Measurements from ENCODE around the gene CEP85. TPM values are rescaled to one million over a fixed set of nuclear protein-coding genes. Genes with fewer than 3 reads are reported as not detected.

Gene CEP85
- total and polyA plus RNA-seq, 10 of the 15 experiments (the other 5 are each of a cell fraction or from before 2014, with no cell fraction given) = 8.4 to 26.8 (median 21.5) TPM

- in situ Hi-C loops (cut with MboI) (no loop called here), intact Hi-C loops (cut with micrococcal nuclease; ENCODE audit: unreplicated experiment) (no loop called here)
- no peak overlapping the region for H3K9ac ChIP-seq (ENCODE audit: control insufficient read depth, insufficient read depth, low read length)
- no peak overlapping the region for H3K27ac ChIP-seq (ENCODE audit: control insufficient read depth, insufficient read depth)
- H2AFZ ChIP-seq (ENCODE audit: control insufficient read depth, low read depth, low read length) = no peak overlapping the region
- H3K9me3 ChIP-seq (replicated peaks; ENCODE audit: control insufficient read depth, insufficient read depth, low read length) = peaks cover 6% of the 10 kb centered on the region; the same call in 2 of the 3 replicates
- ChIA-PET RAD21 (ENCODE audit: unreplicated experiment) (interaction anchor here (0.9 kb wide), 1 partner anchor 53 kb away, joined by 4 read pairs; no protein-coding TSS in a partner anchor), SMC1A (ENCODE audit: uncharacterized antibody, unreplicated experiment) (no interaction called here), POLR2A (no interaction called here), CTCF (interaction anchor here (1.7 kb wide), 1 partner anchor 53 kb away, joined by 6 read pairs; no protein-coding TSS in a partner anchor)
- 100% methylated on average over 9 of the region's 9 CpGs for WGBS (ENCODE audit: insufficient coverage, insufficient replicate concordance, low lambda C conversion rate, missing lambda C conversion rate)
- TF ChIP-seq MYC (IDR thresholded peaks at IDR 0.05; ENCODE audit: insufficient read depth, insufficient read length, insufficient replicate concordance, low read length, severe bottlenecking) (no peak), ZZZ3 (IDR thresholded peaks at IDR 0.05; ENCODE audit: control insufficient read depth, insufficient read length, low read depth) (no peak), SRF (IDR thresholded peaks at IDR 0.05; ENCODE audit: low read depth in 2 of 2, low read length in 2 of 2) (no peak), ZNF687 (IDR thresholded peaks at IDR 0.05) (no peak)
- no peaks in the 10 kb centered on the region for H4K20me1 ChIP-seq (ENCODE audit: control insufficient read depth, insufficient read depth)
- no TSS peak for BruUV-seq (replicated peaks)
- no peak overlapping the region for H3K4me2 ChIP-seq (ENCODE audit: control insufficient read depth, insufficient read depth)
- H3K79me2 ChIP-seq (ENCODE audit: control insufficient read depth, insufficient read depth, low read length) = no peaks in the 10 kb centered on the region
- ATAC-seq (no peak), DNase-seq (ENCODE audit: low read depth, low spot score) (no peak), FAIRE-seq (no peak)
- H3K36me3 ChIP-seq (ENCODE audit: control insufficient read depth in 2 of 2, insufficient read depth in 2 of 2, low read length in 1 of 2) = peaks cover 11 to 17% of the 10 kb centered on the region in 2 experiments
- no peaks in the 10 kb centered on the region for H3K4me1 ChIP-seq (ENCODE audit: control insufficient read depth, insufficient read depth, low read length)
- H3K27me3 ChIP-seq (replicated peaks in 1 of 2; ENCODE audit: control insufficient read depth in 2 of 2, insufficient read depth in 2 of 2, low read length in 1 of 2) = no peaks in the 10 kb centered on the region
- no peak overlapping the region for H3K4me3 ChIP-seq
Observed at GRCh38 chr1:26268290-26269197, 34.5 kb downstream of the CEP85 start.
